Placental pericyte (primary cell): Measurements from ENCODE around the gene DENND4B. TPM values are rescaled to one million over a fixed set of nuclear protein-coding genes. Genes with fewer than 3 reads are reported as not detected.

Experiments used
- small RNA-seq: library from RNA; depleted of rRNA; stranded (forward); fragments of <200 nt; gene quantifications from one replicate; pipeline ENCODE3, GENCODE V24; 2012; ENCODE audit warnings: low replicate concordance
- total RNA-seq: library from RNA; depleted of rRNA; stranded (reverse); fragments of >200 nt; gene quantifications from 2 replicates; pipeline ENCODE4 v1.2.3, GENCODE V29; 2012

Gene DENND4B
- 26.9 and 28.2 TPM in 2 replicates for total RNA-seq

GRCh38 chr1:153946622-153947241 is at the start of gene DENND4B:
TSS of gene DENND4B (minus strand) at chr1:153946718. CDS start at chr1:153944374, 2,344 bp downstream.

GRCh38 chr1:153990468-153991150 is 44.1 kb upstream of the DENND4B start, which contains the start of gene RPS27:
TSS of gene RPS27 (plus strand) at chr1:153990762. CDS start at chr1:153990797, 35 bp downstream.

GRCh38 chr1:153985941-153986761 is 39.6 kb upstream of the DENND4B start, which contains the start of gene RAB13:
TSS of gene RAB13 (minus strand) at chr1:153986339. CDS start at chr1:153986236, 103 bp downstream.

GRCh38 chr1:153977250-153978240 is 31.0 kb upstream of the DENND4B start, which contains the start of gene JTB:
TSS of gene JTB (minus strand) at chr1:153977674. CDS start at chr1:153977252, 422 bp downstream.

GRCh38 chr1:153967107-153967999 is 20.8 kb upstream of the DENND4B start, which contains the start of gene CREB3L4:
TSS of gene CREB3L4 (plus strand) at chr1:153967902. CDS start at chr1:153968526, 624 bp downstream.

GRCh38 chr1:153963030-153963849 is 16.7 kb upstream of the DENND4B start, which contains the start of gene SLC39A1:
TSS of gene SLC39A1 (minus strand) at chr1:153963537. CDS start at chr1:153962715, 822 bp downstream.

GRCh38 chr1:153958111-153958960 is 11.8 kb upstream of the DENND4B start, which contains the start of gene CRTC2:
TSS of gene CRTC2 (minus strand) at chr1:153958612. CDS start at chr1:153958497, 115 bp downstream.

GRCh38 chr1:153922972-153923925 is 23.3 kb downstream of the DENND4B start, which contains the start of gene GATAD2B:
TSS of gene GATAD2B (minus strand) at chr1:153922972. CDS start at chr1:153828347, 94,625 bp downstream.

Small RNA genes within 50 kb of the gene (small RNA-seq; reads per million reads assigned to genes)
- gene AL831737.1 (not detected), gene MIR6737 (not detected)

Other genes with a start within 250 kb of the DENND4B start
- gene INTS3, start 218.7 kb downstream of the DENND4B start, total RNA-seq, result 51.6 and 51.8 TPM in 2 replicates
- 6.7 and 15.3 TPM in 2 replicates for gene SLC27A3, start 171.3 kb downstream of the DENND4B start, total RNA-seq
- gene GATAD2B, start 23.7 kb downstream of the DENND4B start, total RNA-seq, result 7.3 and 11.4 TPM in 2 replicates
- gene CRTC2, start 11.9 kb upstream of the DENND4B start, total RNA-seq, result 7.7 and 8.3 TPM in 2 replicates
- 117 and 125 TPM in 2 replicates for gene SLC39A1, start 16.8 kb upstream of the DENND4B start, total RNA-seq
- gene CREB3L4, start 21.2 kb upstream of the DENND4B start, total RNA-seq, result 7.2 and 11.6 TPM in 2 replicates
- gene JTB, start 31.0 kb upstream of the DENND4B start, total RNA-seq, result 109 and 147 TPM in 2 replicates
- gene RAB13, start 39.6 kb upstream of the DENND4B start, total RNA-seq, result 30.9 and 105 TPM in 2 replicates
- 955 and 1,777 TPM in 2 replicates for gene RPS27, start 44.0 kb upstream of the DENND4B start, total RNA-seq
- gene NUP210L, start 208.4 kb upstream of the DENND4B start, total RNA-seq, result under 0.01 TPM in 2 replicates
- 439 and 952 TPM in 2 replicates for gene TPM3, start 245.4 kb upstream of the DENND4B start, total RNA-seq